Panc1 (cell line): ENCODE data around the gene ALPK3. TPM values are rescaled to one million over a fixed set of nuclear protein-coding genes. Genes with fewer than 3 reads are reported as not detected.

ENCODE experiments used
- ATAC-seq: fragments of 200-7000 bp; cut with Tn5 transposase; 2 replicates; pipeline ENCODE4 v1.9.1; 2020; ENCODE audit warnings: mild to moderate bottlenecking, moderate library complexity
- BruUV-seq: library from RNA; stranded (reverse); fragments of 400-500 nt; replicated peaks from 2 replicates; lab custom pipeline; 2021; lab: Mats Ljungman, UMichigan
- CTCF ChIA-PET: fragments of 300-600 bp; sonication (Branson Sonifier 250); formaldehyde crosslinking; loops from one replicate; lab custom pipeline; 2022; ENCODE audit warnings: antibody characterized with exemption; lab: Charles Lee
- POLR2A ChIA-PET: fragments of 300-600 bp; sonication (Branson Sonifier 250); formaldehyde crosslinking; loops from one replicate; lab custom pipeline; 2022; ENCODE audit warnings: antibody characterized with exemption; lab: Charles Lee
- DNase-seq: peaks from one replicate; pipeline ENCODE4 v3.0.0-alpha.2; 2010; ENCODE audit warnings: low read depth, low spot score
- H3K27ac ChIP-seq: 2 replicates; pipeline ENCODE4 v1.5.1; 2011; ENCODE audit warnings: mild to moderate bottlenecking, low read length, inconsistent platforms
- H3K27me3 ChIP-seq: fragments of 200-500 bp; sonication (Bioruptor generic); 2 replicates; pipeline ENCODE4 v1.6.0; 2014; ENCODE audit warnings: low read length, inconsistent platforms; ENCODE audit not compliant: control insufficient read depth, insufficient read depth
- H3K36me3 ChIP-seq: fragments of 200-500 bp; sonication (Bioruptor generic); 2 replicates; pipeline ENCODE4 v1.5.1; 2014; ENCODE audit warnings: inconsistent platforms, mild to moderate bottlenecking, low read length, moderate library complexity; ENCODE audit not compliant: control insufficient read depth, insufficient read depth
- H3K4me1 ChIP-seq: 2 replicates; pipeline ENCODE4 v1.5.1; 2011; ENCODE audit warnings: inconsistent platforms, mild to moderate bottlenecking, low read length, moderate library complexity; ENCODE audit not compliant: control insufficient read depth, insufficient read depth
- H3K4me3 ChIP-seq, 2 experiments: 2 replicates each; pipeline ENCODE4 v1.5.1; 2011 to 2012; ENCODE audit warnings: low read depth in 2 of 2, low read length in 2 of 2, mild to moderate bottlenecking in 2 of 2, inconsistent platforms in 1 of 2, moderate library complexity in 1 of 2
- H3K9me3 ChIP-seq: fragments of 200-500 bp; sonication (Bioruptor generic); 2 replicates; pipeline ENCODE4 v1.5.1; 2014; ENCODE audit warnings: low read depth, mild to moderate bottlenecking, inconsistent platforms, low read length, moderate library complexity; ENCODE audit not compliant: control insufficient read depth, insufficient read depth
- CTCF ChIP-seq: fragments of 450-650 bp; IDR thresholded peaks from 2 replicates; pipeline ENCODE4 v1.5.1; 2017; ENCODE audit warnings: mild to moderate bottlenecking
- POLR2AphosphoS5 ChIP-seq: IDR thresholded peaks from 2 replicates; pipeline ENCODE4 v1.6.1; 2012; ENCODE audit warnings: mild to moderate bottlenecking, low read depth, low read length, moderate library complexity
- REST ChIP-seq, 2 experiments: IDR thresholded peaks; 2 replicates each; pipeline ENCODE4 v1.6.1; 2011 to 2012; ENCODE audit warnings: low read depth in 2 of 2, control low read depth in 1 of 2, low read length in 1 of 2, mild to moderate bottlenecking in 1 of 2, moderate library complexity in 1 of 2; ENCODE audit not compliant: insufficient read depth in 1 of 2
- SIN3A ChIP-seq: IDR thresholded peaks from 2 replicates; pipeline ENCODE4 v1.6.1; 2012; ENCODE audit warnings: low read depth, mild to moderate bottlenecking, low read length, moderate library complexity, borderline replicate concordance; ENCODE audit not compliant: insufficient read depth
- TCF7L2 ChIP-seq: IDR thresholded peaks from 2 replicates; pipeline ENCODE4 v1.6.1; 2011; ENCODE audit warnings: mild to moderate bottlenecking, low read depth, low read length, inconsistent platforms
- in situ Hi-C: cut with HindIII; loops from 2 replicates; pipeline ENCODE4 v1.10.0; 2016; ENCODE audit warnings: low sequenced_read_pairs, low pct_unique_long_range_greater_than_20kb
- intact Hi-C: fragments of 100-400 bp; cut with micrococcal nuclease; formaldehyde crosslinking; loops from one replicate; pipeline ENCODE4 v1.10.0; 2022; ENCODE audit not compliant: unreplicated experiment
- total RNA-seq: library from RNA; stranded (reverse); gene quantifications from one replicate; pipeline ENCODE4 v1.2.1, GENCODE V29; 2021; ENCODE audit not compliant: unreplicated experiment

Gene ALPK3
- total RNA-seq, 1 experiment from 2014 or later, result 1.0 TPM

GRCh38 chr15:84919106-84919667 is 102.0 kb downstream of the ALPK3 start:
- no peak overlapping the region for H3K4me3 ChIP-seq
- H3K27ac ChIP-seq, result no peak overlapping the region
- DNase-seq (no peak), ATAC-seq (no peak)
- BruUV-seq, result no TSS peak
- no peaks in the 10 kb centered on the region for H3K36me3 ChIP-seq
- TF ChIP-seq POLR2AphosphoS5, result no peak
- no peak for TF ChIP-seq REST (IDR thresholded peaks at IDR 0.05; ENCODE audit: insufficient read depth in 1 of 2, low read depth in 2 of 2, low read length in 1 of 2)
- no peak for TF ChIP-seq SIN3A
- no peak for TF ChIP-seq TCF7L2
- TF ChIP-seq CTCF, result no peak
- in situ Hi-C loops (no loop called here), intact Hi-C loops (no loop called here)
- peaks cover 10% of the 10 kb centered on the region for H3K4me1 ChIP-seq
- no peaks in the 10 kb centered on the region for H3K9me3 ChIP-seq
- CTCF ChIA-PET, result no interaction called here
- no peaks in the 10 kb centered on the region for H3K27me3 ChIP-seq
- POLR2A ChIA-PET, result no interaction called here

- no peaks in the 10 kb centered on the region for H3K36me3 ChIP-seq
- ChIA-PET CTCF (no interaction called here), POLR2A (no interaction called here)
- ATAC-seq (no peak), DNase-seq (no peak)
- no peaks in the 10 kb centered on the region for H3K27me3 ChIP-seq
- no peak overlapping the region for H3K4me3 ChIP-seq
- intact Hi-C loops (no loop called here), in situ Hi-C loops (no loop called here)
- no TSS peak for BruUV-seq
- H3K27ac ChIP-seq, result no peak overlapping the region
- no peak for TF ChIP-seq SIN3A
- TF ChIP-seq TCF7L2, result no peak
- no peak for TF ChIP-seq POLR2AphosphoS5
- no peak for TF ChIP-seq CTCF
- TF ChIP-seq REST (IDR thresholded peaks at IDR 0.05; ENCODE audit: insufficient read depth in 1 of 2, low read depth in 2 of 2, low read length in 1 of 2), result no peak
- no peaks in the 10 kb centered on the region for H3K9me3 ChIP-seq
- no peaks in the 10 kb centered on the region for H3K4me1 ChIP-seq
These were observed 104.0 kb downstream of the ALPK3 start for GRCh38 chr15:84921121-84921520.
